Right renal cortex interstitium (tissue), 3 donors: Measurements from ENCODE around the gene GNAZ. TPM values are rescaled to one million over a fixed set of nuclear protein-coding genes. Genes with fewer than 3 reads are reported as not detected.
"Not testable (repeated sequence)": the region's sequence is repeated elsewhere in the genome, so short reads cannot be mapped to it uniquely, and the experiment has no call there.

Source experiments
- DNase-seq, 3 donors: peaks; one replicate each; pipeline ENCODE4 v3.0.0-alpha.2; 2013; ENCODE audit warnings: low read depth in 3 of 3, low spot score in 2 of 3
- polyA plus RNA-seq, 3 donors: library from polyadenylated mRNA; unstranded; fragments of 120-200 nt; gene quantifications; one replicate each; pipeline ENCODE4 v1.2.1, GENCODE V29; 2013; ENCODE audit not compliant: insufficient read length in 3 of 3

GNAZ gene
- polyA plus RNA-seq, 3 donors: 4.6 to 6.2 (median 5.0) TPM

GRCh38 chr22:23129149-23129548 is 58.8 kb downstream of the GNAZ start:
- DNase-seq: no peak

DNA sequence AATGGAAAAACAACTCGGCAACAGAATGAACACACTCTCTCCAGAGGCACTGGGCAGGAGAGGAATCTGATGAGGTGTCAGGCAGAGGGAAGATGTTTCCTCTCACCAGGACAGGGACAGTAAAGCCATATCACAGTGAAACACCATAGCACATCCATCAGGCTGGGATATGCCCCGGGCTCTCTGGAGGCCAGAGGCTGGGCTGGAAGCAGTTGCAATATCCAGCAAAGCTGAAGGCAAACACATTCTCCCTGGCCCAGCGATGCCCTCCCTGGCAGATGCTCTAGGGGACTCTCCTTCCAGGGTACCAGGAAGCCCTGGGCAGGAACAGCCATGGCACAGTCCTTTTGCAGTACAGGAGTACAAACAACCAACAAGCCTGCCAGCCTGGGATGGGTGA is 60.4 kb downstream of the GNAZ start:
- no peak for DNase-seq

GRCh38 chr22:23131931-23132330 is 61.6 kb downstream of the GNAZ start:
- no peak for DNase-seq

GRCh38 chr22:23132376-23133091 is 62.2 kb downstream of the GNAZ start:
- no peak for DNase-seq

- DNase-seq: no peak
Observed at GRCh38 chr22:23133922-23134321, 63.6 kb downstream of the GNAZ start.

DNA sequence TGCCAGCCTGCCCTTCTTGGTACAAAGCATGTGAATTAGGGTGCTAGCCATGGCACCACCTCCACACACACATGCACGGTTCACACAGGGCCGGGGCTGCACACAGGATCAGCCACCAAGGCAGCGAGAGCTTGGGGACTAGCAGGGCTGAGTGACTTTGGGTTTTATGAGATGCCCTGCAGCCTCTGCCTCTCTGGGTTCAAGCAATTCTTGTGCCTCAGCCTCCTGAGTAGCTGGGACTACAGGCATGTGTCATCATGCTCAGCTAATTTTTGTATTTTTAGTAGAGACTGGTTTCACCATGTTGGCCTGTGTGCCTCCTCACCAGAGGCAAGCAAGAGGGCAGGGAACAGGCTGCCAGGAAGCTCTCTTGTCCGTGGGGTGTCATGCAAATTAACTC is 66.7 kb downstream of the GNAZ start:
- DNase-seq: not testable (repeated sequence)

DNA sequence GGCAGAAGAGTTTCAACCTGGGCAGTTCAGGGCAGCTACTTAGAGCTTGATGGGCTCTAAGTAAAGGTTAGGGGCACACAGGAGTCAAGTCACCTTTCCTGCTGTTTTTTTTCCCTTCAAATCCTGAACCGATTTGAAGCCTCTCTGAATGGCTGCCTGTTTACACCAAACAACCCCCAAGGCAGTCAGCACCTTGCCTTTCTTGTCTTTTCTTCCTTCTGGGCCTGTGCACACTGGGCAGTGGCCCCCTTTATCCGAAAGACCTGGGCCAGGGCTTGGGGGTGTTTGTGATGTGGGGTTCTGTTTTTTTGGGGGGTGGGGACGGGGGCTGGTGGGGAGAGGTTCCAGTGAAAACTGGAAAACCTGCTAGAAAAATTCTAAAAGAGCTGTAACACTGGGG is 67.1 kb downstream of the GNAZ start:
- DNase-seq: no peak

DNA sequence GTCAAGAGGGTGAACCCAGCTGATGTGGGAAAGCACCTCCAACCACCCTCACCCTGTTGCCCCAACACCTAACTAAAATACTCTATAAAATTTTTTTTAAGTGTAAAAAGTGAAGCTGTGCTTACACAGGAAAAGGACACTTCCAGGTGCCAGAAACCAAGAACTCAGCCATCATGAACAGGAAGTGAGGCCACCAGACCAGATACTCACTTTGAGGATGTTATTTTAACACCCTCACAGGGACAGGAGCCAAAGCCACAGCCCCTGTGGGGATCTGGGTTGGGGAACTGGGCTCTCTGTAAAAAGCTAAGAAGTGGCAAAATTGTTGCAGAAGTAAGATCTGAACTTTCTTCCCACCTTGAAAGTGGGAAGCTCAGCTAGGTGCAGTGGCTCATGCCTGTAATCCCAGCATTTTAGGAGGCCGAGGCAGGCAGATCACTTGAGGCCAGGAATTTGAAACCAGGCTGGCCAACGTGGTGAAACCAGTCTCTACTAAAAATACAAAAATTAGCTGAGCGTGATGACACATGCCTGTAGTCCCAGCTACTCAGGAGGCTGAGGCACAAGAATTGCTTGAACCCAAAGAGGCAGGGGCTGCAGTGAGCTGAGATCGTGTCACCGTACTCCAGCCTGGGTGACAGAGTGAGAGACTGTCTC is 67.7 kb downstream of the GNAZ start:
- no peak for DNase-seq

DNA sequence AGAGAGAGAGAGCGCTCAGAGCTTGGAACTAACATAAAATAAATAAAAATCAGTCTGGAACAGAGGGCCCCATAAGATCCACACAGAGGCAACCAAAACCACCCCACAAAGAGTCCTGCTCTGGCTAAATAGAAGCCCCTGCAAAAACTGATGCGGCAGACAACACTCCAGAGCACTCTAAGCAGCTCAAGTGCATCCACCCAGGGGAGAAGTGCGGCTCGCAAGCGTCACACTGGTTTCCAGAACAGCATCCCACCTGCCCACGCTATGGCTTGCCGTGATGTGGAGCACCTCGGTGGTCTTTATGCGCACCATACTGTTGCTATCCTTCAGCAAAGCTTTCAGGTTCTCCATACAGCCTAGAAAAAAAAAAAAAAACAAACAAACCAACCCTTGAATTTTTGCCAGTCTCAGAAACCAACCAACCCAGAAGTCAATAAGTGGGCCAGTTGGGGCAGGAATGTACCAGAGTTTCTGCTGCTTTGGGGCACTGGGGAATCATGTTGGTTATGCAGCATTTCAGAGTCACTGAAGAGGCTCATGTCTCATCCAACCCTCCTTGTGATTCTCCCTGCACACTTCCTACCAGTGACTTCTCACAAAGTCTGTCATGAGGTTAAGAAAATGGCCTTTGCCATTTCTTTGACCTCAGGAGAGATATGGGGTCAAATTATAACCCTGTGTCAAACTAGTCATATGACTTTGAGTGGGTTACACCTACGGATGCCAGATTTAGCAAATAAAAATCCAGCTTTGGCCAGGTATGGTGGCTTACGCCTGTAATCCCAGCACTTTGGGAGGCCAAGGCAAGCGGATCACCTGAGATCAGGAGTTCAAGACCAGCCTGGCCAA is 68.5 kb downstream of the GNAZ start:
- no peak for DNase-seq

- no peak for DNase-seq
Observed at GRCh38 chr22:23140385-23140784, 70.1 kb downstream of the GNAZ start.

- no peak for DNase-seq
Observed at GRCh38 chr22:23142546-23143105, 72.3 kb downstream of the GNAZ start.

DNA sequence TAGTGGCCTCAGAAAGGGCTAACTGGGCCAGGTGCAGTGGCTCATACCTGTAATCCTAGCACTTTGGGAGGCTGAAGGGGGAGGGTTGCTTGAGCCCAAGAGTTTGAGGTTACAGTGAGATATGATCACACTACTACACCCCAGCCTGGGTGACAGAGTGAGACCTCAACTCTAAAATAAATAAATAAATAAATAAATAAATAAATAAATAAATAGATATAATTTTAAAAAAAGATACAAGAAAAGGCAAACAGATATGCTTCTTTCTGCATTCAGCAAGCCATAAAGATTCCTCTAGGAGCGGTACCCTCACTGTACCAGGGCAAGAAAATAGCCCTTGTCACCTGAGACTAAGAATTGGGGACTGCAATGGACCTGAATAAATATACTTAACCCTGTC is 72.8 kb downstream of the GNAZ start:
- no peak for DNase-seq

- no peak for DNase-seq
Observed at GRCh38 chr22:23144432-23144831, 74.1 kb downstream of the GNAZ start.

DNA sequence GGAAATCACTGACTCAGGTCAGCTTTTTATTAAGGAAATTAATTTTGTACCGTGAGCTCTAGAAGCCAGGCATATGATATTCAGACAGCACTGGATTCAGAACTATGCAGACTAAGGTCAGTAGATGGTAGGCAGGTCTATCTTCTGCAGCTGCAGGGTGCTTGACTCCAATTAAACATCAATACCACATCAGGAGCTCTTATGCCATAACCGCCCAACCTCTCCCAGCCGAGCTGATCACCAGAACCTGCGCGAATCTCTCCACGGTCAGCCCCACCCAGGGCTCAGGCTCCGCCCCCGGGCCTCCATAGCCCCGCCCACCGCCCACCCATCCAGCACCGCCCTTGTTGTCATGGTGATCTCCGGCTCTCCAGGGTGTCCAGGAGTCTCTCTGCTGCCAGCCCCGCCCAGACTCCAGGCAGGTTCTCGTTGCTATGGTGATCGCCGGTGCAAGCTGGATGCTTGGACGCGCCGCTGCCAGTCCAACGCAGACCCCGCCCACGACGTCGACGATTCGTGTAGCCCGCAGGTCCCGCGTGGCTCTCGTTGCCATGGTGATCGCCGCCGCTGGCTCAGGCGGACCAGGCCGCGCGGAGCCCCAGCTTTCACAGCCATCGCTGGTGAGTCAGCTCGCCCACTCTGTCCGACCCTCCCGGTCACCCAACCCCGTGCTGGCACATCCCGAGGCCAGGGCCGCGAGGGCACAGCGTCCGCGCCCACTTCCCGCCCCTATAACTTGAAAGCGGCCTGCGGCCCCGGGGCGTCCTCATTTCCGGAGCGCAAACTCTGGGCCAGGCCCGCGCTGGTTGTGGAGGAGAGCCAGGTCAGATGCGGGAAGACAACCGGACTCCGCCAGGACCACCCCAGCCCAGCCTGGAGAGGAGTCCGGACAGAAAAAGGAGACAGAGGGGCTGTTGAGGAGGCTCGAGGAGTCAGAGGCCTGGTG is 74.9 kb downstream of the GNAZ start, which contains the start of gene RAB36:
Gene RAB36 (plus strand): TSS at position 546 of the 946 bp plus-strand sequence. CDS start 1,140 bp downstream, outside the sequence.
- DNase-seq: peak; percentile 90 to 94 (median 92)

GRCh38 chr22:23145878-23146470 is 75.7 kb downstream of the GNAZ start:
- DNase-seq: no peak

GRCh38 chr22:23146478-23147205 is 76.3 kb downstream of the GNAZ start:
- no peak for DNase-seq

- DNase-seq: no peak
Observed at GRCh38 chr22:23147617-23148387, 77.5 kb downstream of the GNAZ start.

- DNase-seq: no peak
Observed at GRCh38 chr22:23149743-23150238, 79.5 kb downstream of the GNAZ start.
